H9 (cell line): ENCODE data around the gene MEF2A. TPM values are rescaled to one million over a fixed set of nuclear protein-coding genes. Genes with fewer than 3 reads are reported as not detected.

Experiments used
- DNase-seq: peaks from one replicate; pipeline ENCODE4 v3.0.0-alpha.2; 2017
- H2AFZ ChIP-seq: one replicate; pipeline ENCODE4 v1.6.1; 2013; ENCODE audit warnings: mild to moderate bottlenecking, low read length, control low read depth, moderate library complexity
- H2AK5ac ChIP-seq: 2 replicates; pipeline ENCODE4 v1.6.1; 2013; ENCODE audit warnings: low read length, control low read depth, mixed read lengths; ENCODE audit not compliant: insufficient read length
- H2BK120ac ChIP-seq: one replicate; pipeline ENCODE4 v1.6.1; 2013; ENCODE audit warnings: low read depth, mild to moderate bottlenecking, low read length, control low read depth, inconsistent platforms; ENCODE audit not compliant: poor library complexity, severe bottlenecking
- H2BK12ac ChIP-seq: 2 replicates; pipeline ENCODE4 v1.6.1; 2013; ENCODE audit warnings: low read length, control low read depth, mixed read lengths, low read depth; ENCODE audit not compliant: insufficient read length
- H2BK15ac ChIP-seq: 2 replicates; pipeline ENCODE4 v1.6.1; 2013; ENCODE audit warnings: low read depth, low read length, control low read depth
- H2BK20ac ChIP-seq: one replicate; pipeline ENCODE4 v1.6.1; 2013; ENCODE audit warnings: low read depth, mild to moderate bottlenecking, low read length, control low read depth, inconsistent platforms; ENCODE audit not compliant: poor library complexity, severe bottlenecking
- H2BK5ac ChIP-seq: 2 replicates; pipeline ENCODE4 v1.6.1; 2013; ENCODE audit warnings: low read length, control low read depth, mixed read lengths; ENCODE audit not compliant: insufficient read length
- H3K14ac ChIP-seq: 2 replicates; pipeline ENCODE4 v1.6.1; 2013; ENCODE audit warnings: low read length, control low read depth; ENCODE audit not compliant: insufficient read depth
- H3K18ac ChIP-seq: 2 replicates; pipeline ENCODE4 v1.6.1; 2013; ENCODE audit warnings: low read depth, mild to moderate bottlenecking, mixed read lengths, low read length, control low read depth; ENCODE audit not compliant: insufficient read length
- H3K23ac ChIP-seq: 2 replicates; pipeline ENCODE4 v1.6.1; 2013; ENCODE audit warnings: low read length, control low read depth, mixed read lengths, low read depth; ENCODE audit not compliant: insufficient read length
- H3K23me2 ChIP-seq: 2 replicates; pipeline ENCODE4 v1.6.1; 2013; ENCODE audit warnings: low read depth, mild to moderate bottlenecking, mixed read lengths, low read length, control low read depth; ENCODE audit not compliant: insufficient read length, poor library complexity, severe bottlenecking
- H3K27ac ChIP-seq: 2 replicates; pipeline ENCODE4 v1.5.1; 2013; ENCODE audit warnings: low read length, control low read depth, mixed read lengths, low read depth; ENCODE audit not compliant: insufficient read length
- H3K27me3 ChIP-seq: 2 replicates; pipeline ENCODE4 v1.6.1; 2013; ENCODE audit warnings: low read length, control low read depth, inconsistent platforms; ENCODE audit not compliant: insufficient read depth
- H3K4ac ChIP-seq: 2 replicates; pipeline ENCODE4 v1.6.1; 2013; ENCODE audit warnings: low read depth, mild to moderate bottlenecking, control low read depth, inconsistent platforms, low read length, moderate library complexity
- H3K4me1 ChIP-seq: 2 replicates; pipeline ENCODE4 v1.6.1; 2013; ENCODE audit warnings: low read length, control low read depth, inconsistent platforms; ENCODE audit not compliant: insufficient read depth
- H3K4me2 ChIP-seq: 2 replicates; pipeline ENCODE4 v1.6.1; 2013; ENCODE audit warnings: low read length, control low read depth, mixed read lengths; ENCODE audit not compliant: insufficient read length, insufficient read depth
- H3K56ac ChIP-seq: 2 replicates; pipeline ENCODE4 v1.6.1; 2013; ENCODE audit warnings: low read depth, mild to moderate bottlenecking, mixed read lengths, low read length, control low read depth; ENCODE audit not compliant: insufficient read length
- H3K79me1 ChIP-seq: 2 replicates; pipeline ENCODE4 v1.6.1; 2013; ENCODE audit warnings: low read depth, mild to moderate bottlenecking, moderate library complexity, low read length, control low read depth, inconsistent platforms; ENCODE audit not compliant: insufficient read depth, poor library complexity, severe bottlenecking
- H3K79me2 ChIP-seq: 2 replicates; pipeline ENCODE4 v1.6.1; 2013; ENCODE audit warnings: low read length, control low read depth, inconsistent platforms; ENCODE audit not compliant: insufficient read depth
- H3K9ac ChIP-seq: 2 replicates; pipeline ENCODE4 v1.6.1; 2013; ENCODE audit warnings: low read length, control low read depth, mixed read lengths; ENCODE audit not compliant: insufficient read length; ENCODE audit errors: extremely low read depth
- H3K9me3 ChIP-seq: one replicate; pipeline ENCODE4 v1.6.1; 2013; ENCODE audit warnings: low read depth, low read length, inconsistent platforms; ENCODE audit not compliant: control insufficient read depth
- H3T11ph ChIP-seq: one replicate; pipeline ENCODE4 v1.6.1; 2013; ENCODE audit warnings: mild to moderate bottlenecking, low read length, control low read depth, inconsistent platforms
- H4K20me1 ChIP-seq: one replicate; pipeline ENCODE4 v1.6.1; 2013; ENCODE audit not compliant: control insufficient read depth, insufficient read length, insufficient read depth
- H4K5ac ChIP-seq: 2 replicates; pipeline ENCODE4 v1.6.1; 2013; ENCODE audit warnings: low read depth, mild to moderate bottlenecking, mixed read lengths, low read length, control low read depth; ENCODE audit not compliant: insufficient read length
- H4K8ac ChIP-seq: replicated peaks from 2 replicates; pipeline ENCODE4 v1.6.1; 2013; ENCODE audit warnings: low read length, control low read depth, mixed read lengths, low read depth; ENCODE audit not compliant: insufficient read length
- H4K91ac ChIP-seq: 2 replicates; pipeline ENCODE4 v1.6.1; 2013; ENCODE audit warnings: low read depth, mild to moderate bottlenecking, moderate library complexity, mixed read lengths, low read length, control low read depth; ENCODE audit not compliant: insufficient read length
- H3K27ac Mint-ChIP-seq, 3 experiments: 2 replicates in 2 of 3; 3 replicates in 1 of 3; pipeline ENCODE4 v1.8.0; 2020 to 2021; ENCODE audit warnings: mixed read lengths in 3 of 3, mild to moderate bottlenecking in 1 of 3, moderate library complexity in 1 of 3
- H3K27me3 Mint-ChIP-seq: 2 replicates; pipeline ENCODE4 v1.8.0; 2021; ENCODE audit warnings: low read depth, mild to moderate bottlenecking, moderate library complexity, mixed read lengths
- H3K36me3 Mint-ChIP-seq, 3 experiments: 2 replicates in 2 of 3; 3 replicates in 1 of 3; pipeline ENCODE4 v1.8.0; 2020 to 2021; ENCODE audit warnings: low read depth in 3 of 3, mixed read lengths in 3 of 3; ENCODE audit not compliant: insufficient read depth in 1 of 3
- H3K4me1 Mint-ChIP-seq, 2 experiments: 2 replicates each; pipeline ENCODE4 v1.8.0; 2020; ENCODE audit warnings: mixed read lengths in 2 of 2
- H3K4me3 Mint-ChIP-seq, 2 experiments: 2 replicates in 1 of 2; 3 replicates in 1 of 2; pipeline ENCODE4 v1.8.0; 2020 to 2021; ENCODE audit warnings: mild to moderate bottlenecking in 2 of 2, mixed read lengths in 2 of 2, moderate library complexity in 1 of 2
- H3K9me3 Mint-ChIP-seq, 2 experiments: 2 replicates in 1 of 2; 3 replicates in 1 of 2; pipeline ENCODE4 v1.8.0; 2020; ENCODE audit warnings: mild to moderate bottlenecking in 2 of 2, mixed read lengths in 2 of 2, moderate library complexity in 1 of 2
- WGBS: extraction: QIAGEN DNeasy Blood & Tissue Kit; methylation state at CpG from one replicate; pipeline ENCODE4 v1.1.7; 2013; ENCODE audit warnings: missing lambda C conversion rate, low lambda C conversion rate, mixed read lengths; ENCODE audit not compliant: insufficient read length; ENCODE audit errors: extremely low coverage; 5-methylcytosine and 5-hydroxymethylcytosine counted together
- total RNA-seq: library from RNA; stranded (reverse); gene quantifications from 2 replicates; pipeline ENCODE4 v1.2.1, GENCODE V29; 2021
- TF ChIP-seq, protein P1 (sequence below): fragments of 200-600 bp; sonication (generic); conservative IDR thresholded peaks from 3 replicates; pipeline ENCODE4 v1.8.0; 2021; ENCODE audit warnings: antibody characterized with exemption, mild to moderate bottlenecking

MEF2A gene
- total RNA-seq, 1 experiment from 2014 or later = 20.7 TPM

DNA sequence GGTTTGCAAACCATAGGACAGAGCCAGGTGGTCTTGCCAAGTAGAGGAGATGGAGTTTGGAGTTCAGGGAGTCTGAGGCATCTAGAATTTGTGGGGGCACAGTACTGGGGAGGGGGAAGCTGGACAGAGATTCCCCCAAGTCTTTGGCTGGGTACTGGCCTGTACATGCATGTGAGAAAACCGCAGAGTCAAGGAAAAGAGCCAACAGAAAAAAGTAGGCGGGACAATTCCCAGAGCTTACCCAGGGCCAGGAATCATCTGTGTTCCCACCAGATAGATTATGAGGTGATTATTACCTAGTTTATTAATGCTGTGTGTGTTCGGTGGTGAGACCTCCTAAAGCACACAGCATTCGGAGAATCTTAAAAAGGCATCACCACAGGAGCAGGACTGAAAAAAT, 156.1 kb downstream of the MEF2A start:
- no peak overlapping the region for H2AFZ ChIP-seq
- no peaks in the 10 kb centered on the region for H3K27me3 ChIP-seq
- no peak overlapping the region for H3K14ac ChIP-seq
- no peak overlapping the region for H3T11ph ChIP-seq
- H4K91ac ChIP-seq = no peak overlapping the region
- Mint-ChIP-seq H3K36me3 (peaks cover 21 to 27% (median 25%) of the 10 kb centered on the region in 3 experiments), H3K4me3 (no peak overlapping the region), H3K4me1 (peaks cover 5 to 6% of the 10 kb centered on the region in 2 experiments), H3K27me3 (peaks cover 1% of the 10 kb centered on the region), H3K9me3 (peaks cover 8 to 11% of the 10 kb centered on the region in 2 experiments), H3K27ac (no peak overlapping the region; a peak in 2 of 7 replicates)
- H4K5ac ChIP-seq = no peak overlapping the region
- no peaks in the 10 kb centered on the region for H3K79me2 ChIP-seq
- no peak overlapping the region for H2BK120ac ChIP-seq
- peaks cover 7% of the 10 kb centered on the region for H3K9me3 ChIP-seq
- H3K27ac ChIP-seq = no peak overlapping the region
- no CpG with 5 or more reads among the region's 4 CpGs for WGBS
- H3K9ac ChIP-seq = no peak overlapping the region
- H2AK5ac ChIP-seq = no peak overlapping the region
- no peak overlapping the region for H3K23ac ChIP-seq
- H2BK5ac ChIP-seq = no peak overlapping the region
- no peak overlapping the region for H2BK15ac ChIP-seq
- no peak overlapping the region for H4K8ac ChIP-seq
- H2BK20ac ChIP-seq = no peak overlapping the region
- TF ChIP-seq, protein P1, sequence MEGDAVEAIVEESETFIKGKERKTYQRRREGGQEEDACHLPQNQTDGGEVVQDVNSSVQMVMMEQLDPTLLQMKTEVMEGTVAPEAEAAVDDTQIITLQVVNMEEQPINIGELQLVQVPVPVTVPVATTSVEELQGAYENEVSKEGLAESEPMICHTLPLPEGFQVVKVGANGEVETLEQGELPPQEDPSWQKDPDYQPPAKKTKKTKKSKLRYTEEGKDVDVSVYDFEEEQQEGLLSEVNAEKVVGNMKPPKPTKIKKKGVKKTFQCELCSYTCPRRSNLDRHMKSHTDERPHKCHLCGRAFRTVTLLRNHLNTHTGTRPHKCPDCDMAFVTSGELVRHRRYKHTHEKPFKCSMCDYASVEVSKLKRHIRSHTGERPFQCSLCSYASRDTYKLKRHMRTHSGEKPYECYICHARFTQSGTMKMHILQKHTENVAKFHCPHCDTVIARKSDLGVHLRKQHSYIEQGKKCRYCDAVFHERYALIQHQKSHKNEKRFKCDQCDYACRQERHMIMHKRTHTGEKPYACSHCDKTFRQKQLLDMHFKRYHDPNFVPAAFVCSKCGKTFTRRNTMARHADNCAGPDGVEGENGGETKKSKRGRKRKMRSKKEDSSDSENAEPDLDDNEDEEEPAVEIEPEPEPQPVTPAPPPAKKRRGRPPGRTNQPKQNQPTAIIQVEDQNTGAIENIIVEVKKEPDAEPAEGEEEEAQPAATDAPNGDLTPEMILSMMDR = no peak
- no peak overlapping the region for H3K56ac ChIP-seq
- no peak overlapping the region for H3K18ac ChIP-seq
- DNase-seq = no peak
- H4K20me1 ChIP-seq = no peaks in the 10 kb centered on the region
- no peak overlapping the region for H2BK12ac ChIP-seq
- no peaks in the 10 kb centered on the region for H3K4me1 ChIP-seq
- H3K4ac ChIP-seq = no peak overlapping the region
- no peaks in the 10 kb centered on the region for H3K79me1 ChIP-seq
- no peak overlapping the region for H3K4me2 ChIP-seq
- no peaks in the 10 kb centered on the region for H3K23me2 ChIP-seq
